Measurements from ENCODE around the gene CD53.
"Not testable (repeated sequence)": the region's sequence is repeated elsewhere in the genome, so short reads cannot be mapped to it uniquely, and the experiment has no call there.

CD53 gene

DNA sequence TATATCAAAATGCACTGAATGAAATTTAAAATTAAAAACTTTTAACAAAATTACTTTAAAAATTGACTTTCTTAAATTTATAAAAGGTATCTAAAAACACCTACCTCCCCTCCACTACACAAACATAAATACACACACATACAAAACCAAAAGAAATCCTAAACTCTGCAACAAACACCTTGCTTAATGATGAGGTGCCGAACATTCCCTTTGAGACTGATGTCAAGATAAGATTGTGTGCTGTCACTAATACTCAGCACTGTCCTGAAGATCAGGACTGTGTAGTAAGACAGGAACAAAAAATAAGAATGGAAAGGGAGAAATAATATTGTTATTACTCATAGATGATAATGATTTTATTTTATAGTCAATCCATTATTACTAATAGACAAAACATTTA, 45.1 kb downstream of the CD53 start:
- DNase-seq = no peak

DNA sequence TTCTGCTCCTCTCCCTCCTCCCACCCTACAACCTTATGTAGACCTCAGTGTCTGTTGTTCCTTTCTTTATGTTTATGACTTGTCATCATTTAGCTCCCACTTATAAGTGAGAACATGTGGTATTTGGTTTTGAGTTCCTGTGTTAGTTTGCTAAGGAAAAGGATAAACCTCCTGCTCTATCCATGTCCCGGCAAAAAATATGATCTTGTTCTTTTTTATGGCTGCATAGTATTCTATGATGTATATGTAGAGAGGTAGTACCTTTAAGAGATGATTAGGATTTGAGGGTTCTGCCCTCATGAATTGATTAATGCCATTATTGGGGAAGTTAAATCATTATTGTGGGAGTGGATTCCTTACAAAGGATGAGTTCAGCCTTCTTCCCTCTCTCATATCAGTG, 49.0 kb downstream of the CD53 start:
- no peak for DNase-seq

DNA sequence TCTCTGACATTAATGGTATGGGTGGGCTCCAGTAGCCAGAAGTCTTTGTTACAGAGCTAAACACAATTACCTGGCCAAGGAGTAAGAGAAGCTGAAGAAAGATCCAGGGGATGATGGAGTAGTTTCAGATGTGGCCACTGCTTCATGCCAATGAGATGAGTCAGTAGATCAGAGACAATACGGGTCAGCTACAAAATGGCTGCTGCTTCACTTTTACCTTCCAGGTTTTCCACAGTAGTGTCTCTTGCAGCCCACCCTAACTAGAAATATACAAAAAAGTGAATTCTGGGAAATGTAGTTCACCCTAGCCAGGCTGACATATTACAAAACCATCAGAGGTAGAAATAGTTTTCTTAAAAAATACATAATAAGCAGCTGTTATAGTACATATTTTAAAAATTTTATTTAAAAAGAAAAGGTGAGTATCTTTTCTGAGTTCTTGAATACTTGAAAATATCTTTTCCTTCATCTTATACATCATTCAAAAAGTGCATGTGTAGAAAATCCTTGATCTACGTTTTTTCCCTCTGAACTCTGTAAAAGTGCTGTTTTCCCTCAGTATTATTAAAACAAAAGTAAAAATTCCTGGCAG, 54.6 kb downstream of the CD53 start:
- DNase-seq = no peak

DNA sequence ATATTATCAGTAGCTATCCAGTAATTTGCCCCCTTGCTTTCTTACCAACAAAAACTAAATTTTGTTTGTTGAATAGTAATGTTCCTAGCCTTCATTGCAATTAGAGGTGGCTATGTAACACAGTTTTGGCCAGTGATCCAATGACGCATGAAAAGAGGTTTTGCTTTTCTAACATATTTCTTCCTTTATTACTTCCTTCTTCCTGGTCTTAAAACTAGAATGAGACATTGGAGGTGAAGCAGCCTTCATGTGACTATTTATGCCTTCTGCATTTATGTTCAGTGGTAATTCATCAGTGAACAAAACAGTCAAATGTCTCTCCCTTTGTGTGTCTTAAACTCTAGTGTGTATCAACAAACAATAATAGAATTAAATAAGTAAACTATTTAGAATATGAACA, 55.2 kb downstream of the CD53 start:
- no peak for DNase-seq

DNA sequence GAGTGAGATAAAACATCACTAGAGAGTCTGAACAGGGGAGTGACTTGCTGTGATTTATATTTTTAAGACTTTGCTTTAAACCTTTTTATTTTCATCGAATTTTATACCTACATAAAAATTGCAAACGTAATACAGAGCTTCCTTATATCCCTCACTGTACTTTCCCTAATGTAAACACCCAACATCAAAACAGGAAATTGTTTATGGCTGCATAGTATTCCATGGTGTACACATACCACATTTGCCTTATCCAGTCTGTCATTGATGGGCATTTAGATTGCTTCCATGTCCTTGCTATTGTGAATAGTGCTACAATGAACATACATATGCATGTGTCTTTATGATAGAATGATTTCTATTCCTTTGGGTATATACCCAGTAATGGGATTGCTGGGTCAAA, 56.0 kb downstream of the CD53 start:
- DNase-seq = no peak

DNA sequence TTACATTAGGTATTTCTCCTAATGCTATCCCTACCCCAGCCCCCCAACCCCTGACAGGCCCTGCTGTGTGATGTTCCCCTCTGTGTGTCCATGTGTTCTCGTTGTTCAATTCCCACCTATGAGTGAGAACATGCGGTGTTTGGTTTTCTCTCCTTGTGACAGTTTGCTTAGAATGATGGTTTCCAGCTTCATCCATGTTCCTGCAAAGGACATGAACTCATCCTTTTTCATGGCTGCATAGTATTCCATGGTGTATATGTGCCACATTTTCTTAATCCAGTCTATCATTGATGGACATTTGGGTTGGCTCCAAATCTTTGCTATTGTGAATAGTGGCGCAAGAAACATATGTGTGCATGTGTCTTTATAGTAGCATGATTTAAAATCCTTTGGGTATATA, 58.1 kb downstream of the CD53 start:
- not testable (repeated sequence) for DNase-seq

DNA sequence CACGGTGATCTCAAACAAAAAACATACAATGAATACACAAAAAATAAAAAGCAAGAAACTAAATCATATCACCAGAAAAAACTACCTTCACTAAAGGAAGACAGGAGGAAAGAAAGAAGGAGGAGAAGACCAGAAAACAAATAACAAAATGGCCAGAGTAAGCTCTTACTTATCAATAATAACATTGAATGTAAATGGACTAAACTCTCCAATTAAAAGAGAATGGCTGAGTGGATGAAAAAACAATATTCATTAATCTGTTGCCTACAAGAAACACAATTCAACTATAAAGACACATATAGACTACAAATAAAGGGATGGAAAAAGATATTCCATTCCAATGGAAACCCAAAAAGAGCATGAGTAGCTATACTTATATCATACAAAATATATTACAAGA, 63.6 kb downstream of the CD53 start:
- DNase-seq = no peak

DNA sequence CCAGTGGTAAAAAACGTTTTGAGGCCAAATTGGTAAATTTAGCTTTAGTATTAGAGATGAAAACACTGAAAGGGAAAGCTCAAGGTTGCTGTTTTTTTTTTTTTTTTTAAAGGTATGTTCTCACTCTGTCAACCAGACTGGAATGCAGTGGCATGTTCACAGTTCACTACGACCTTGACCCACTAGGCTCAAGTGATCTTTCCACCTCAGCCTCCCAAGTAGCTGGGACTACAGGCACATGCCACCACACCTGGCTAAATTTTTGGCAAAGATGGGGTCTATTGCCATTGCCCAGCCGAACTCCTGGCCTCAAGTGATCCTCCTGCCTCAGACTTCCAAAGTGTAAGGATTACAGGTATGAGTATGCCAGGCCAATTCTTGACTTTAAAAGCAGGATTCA, 71.9 kb downstream of the CD53 start:
- no peak for DNase-seq

DNA sequence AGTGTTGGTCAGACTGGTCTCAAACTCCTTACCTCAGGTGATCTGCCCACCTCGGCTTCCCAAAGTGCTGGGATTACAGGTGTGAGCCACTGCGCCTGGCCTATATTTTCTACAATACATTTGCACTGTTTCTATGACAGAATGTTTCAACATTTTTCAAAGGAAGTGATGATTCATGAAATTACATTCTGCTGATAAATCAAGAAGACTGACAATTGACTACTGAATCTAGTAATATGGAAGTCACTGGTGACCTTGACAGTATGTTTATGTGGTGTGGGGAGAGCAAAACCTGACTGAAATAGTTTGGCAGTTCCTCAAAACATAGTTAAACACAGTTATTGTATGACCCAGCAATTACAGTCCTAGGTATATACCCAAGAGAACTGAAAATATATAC, 72.7 kb downstream of the CD53 start:
- no peak for DNase-seq

DNA sequence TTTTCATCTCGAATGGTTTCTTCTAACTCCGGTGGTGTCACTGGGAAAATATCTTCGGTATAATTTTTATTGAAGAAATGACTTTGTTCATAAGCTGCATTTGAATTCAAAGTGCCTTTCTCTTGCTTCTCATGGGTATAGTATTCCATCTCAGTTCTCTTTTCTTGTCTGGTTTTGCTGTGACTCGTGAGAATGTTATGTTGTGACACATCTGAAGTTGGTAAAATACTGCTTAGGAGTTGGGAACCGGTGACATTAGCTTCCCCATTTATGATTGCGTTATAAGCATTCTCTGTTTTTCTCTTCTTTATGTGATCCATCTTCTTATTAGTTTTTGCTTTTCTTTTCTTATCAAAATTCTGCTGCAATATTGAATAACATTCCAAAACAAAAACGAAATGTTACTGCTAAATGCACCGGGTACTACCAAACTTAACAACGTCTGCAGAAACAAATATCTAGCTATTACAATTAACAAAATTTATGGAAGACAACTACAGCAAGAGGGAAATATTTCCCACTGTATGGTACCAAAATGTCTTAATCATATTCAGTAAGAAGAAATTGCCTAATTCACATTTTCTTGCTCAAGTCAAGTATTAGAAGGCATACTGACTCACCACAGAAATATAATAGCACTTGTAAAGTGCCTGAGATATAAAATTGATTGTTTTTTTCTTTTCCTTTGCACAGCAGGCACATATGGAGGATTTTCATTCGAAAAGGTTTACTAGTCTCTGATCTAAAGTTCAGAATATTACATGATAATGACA, 75.3 kb downstream of the CD53 start:
- no peak for DNase-seq

All from DMS 273 treated with DMSO at 0.1 percent for 48 hours (cell line).